GM21723 (cell line): ENCODE measurements around the gene FZD10.

Experiments used
- ATAC-seq: cut with Tn5 transposase; IDR thresholded peaks from one replicate; pipeline ENCODE4 v1.9.1; 2021; ENCODE audit warnings: mild to moderate bottlenecking, moderate library complexity; ENCODE audit not compliant: unreplicated experiment

The FZD10 gene

DNA sequence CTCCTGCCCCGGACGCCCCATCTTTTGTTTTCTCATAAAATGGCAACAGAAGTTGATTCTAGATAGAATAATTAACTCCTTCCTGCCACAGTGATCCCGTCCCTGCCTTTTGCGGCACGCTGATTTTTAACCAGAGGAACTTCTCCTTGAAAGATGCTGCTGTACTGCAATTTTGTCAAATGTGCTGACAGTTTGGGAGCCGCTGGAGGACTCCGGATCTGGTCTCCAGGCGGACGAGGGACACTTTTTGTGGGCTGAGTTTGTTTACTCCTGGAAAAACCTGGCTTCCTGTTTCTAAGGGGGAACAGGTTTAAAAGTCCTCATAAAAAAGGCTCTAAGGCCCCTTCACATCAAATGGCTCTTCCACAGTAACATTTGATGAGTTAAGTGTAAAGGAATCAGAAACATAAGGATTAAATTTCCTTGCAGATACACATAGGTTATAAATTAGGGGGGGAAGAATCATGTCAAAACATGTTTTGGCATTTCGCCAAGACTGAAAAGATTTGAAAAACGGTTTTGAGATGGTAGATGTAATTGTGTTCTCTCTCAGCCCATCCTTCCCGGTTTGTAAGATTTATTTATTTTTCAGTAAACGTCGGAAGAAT is 15.5 kb downstream of the FZD10 start:
- no peak for ATAC-seq

DNA sequence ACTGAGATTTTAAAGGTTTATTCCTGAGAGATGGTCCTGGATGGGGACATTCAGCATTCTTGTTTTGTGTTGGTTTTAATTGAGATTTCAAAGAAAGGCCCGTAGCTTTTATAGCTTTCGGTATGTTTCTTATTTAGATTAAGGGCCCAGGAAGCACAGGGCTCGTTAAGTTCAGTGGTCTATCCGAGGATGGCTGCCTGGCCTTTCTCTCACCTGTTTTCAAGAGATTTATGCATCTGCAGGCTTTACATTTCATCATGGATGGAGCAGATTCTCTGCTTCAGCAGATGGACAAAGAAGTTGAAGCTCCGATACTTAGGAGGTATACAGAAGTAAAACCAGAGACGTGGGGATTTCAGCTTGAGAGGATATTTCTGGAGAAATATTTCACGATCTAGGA is 16.0 kb downstream of the FZD10 start:
- no peak for ATAC-seq

DNA sequence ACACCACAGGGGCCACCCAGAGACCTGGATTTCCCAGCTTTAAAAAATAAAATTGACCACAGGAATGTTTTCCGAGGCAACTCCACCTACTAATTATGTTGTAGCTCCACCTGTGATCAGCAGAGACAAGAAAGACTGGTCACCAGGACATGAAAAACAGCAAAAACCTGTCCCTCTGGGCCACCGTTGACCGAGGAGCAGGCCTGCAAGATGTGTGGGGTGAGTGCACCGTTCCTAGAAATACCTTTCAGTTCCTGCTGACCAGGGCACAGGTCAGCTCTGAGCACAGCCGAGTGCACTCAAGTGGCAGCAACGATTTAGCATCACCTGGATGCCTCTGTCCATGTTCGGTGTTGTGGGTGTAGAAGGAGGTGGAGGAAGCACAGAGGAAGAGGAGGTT is 16.9 kb downstream of the FZD10 start:
- ATAC-seq = no peak

DNA sequence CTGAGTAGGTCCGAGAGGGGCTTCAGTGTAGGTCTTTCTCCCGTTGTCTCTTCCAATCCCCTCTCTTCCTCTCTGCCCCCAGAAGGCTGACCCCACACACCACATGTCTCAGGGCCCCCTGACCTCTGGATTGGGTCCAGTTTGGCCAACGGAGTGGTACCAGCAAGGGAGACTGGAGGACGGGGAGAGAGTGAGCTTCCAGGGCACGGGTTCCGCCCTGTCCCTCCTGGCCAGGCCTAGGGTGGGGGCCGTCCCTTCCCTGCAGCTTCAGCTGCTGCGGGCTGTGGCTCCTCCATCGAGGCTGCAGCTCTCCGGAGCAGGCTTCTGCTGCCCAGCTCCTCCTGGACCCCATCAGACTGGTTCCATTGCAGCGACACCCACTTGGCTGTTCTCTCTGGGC is 17.4 kb downstream of the FZD10 start:
- no peak for ATAC-seq

DNA sequence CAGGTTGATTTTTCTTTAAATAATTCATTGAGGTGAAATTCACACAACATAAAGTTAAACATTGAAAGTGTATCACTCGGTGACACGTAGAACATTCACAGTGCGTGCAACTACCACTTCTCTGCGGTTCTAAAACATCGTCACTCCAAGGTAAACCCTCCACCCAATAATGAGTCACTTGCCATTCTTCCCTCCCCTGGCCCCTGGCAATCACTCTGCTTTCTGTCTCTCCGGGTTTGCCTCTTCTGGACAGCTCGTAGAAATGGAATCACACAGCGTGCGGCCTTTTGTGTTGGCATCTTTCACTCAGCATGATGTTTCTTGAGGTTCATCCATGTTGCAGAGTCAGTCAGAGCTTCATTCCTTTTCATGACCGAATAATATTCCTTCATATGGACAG is 18.9 kb downstream of the FZD10 start:
- no peak for ATAC-seq

DNA sequence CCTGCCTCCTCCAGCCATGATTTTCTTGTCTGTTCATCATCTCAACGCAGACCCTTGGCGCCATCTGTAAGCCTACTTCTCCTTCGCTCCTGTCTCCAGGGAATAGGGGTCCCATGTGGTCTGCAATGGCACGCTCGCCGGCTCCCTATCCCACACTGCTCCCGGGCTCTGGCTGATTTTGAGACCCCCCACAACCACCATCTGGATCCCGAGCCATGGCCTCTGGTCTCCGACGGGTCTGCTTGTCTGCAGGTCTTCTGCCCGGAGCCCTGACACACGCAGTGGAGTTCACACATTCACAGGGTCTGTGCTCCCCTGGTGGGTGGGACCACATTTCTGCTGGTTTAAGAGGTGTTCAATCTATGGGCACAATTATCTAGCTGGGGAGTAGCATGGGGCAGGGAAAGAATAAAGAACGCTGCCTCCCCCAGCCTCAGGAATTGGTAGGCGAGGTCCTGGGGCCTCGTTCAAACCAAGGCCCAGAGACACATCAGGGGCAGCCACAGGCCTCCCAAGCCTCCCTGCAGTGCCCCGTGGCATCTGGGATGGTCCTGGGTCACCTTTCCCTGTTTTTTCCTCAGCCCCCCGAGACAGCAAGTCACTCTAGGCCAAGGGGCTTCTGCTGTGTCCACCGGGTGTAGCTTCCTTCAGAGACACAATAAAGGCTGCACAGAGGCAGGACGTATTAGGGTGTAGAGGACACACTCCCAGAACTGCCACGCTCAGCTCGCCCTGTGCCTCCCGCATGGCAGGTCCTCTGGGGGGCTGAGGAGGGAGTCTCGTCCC is 21.5 kb downstream of the FZD10 start:
- ATAC-seq = no peak

DNA sequence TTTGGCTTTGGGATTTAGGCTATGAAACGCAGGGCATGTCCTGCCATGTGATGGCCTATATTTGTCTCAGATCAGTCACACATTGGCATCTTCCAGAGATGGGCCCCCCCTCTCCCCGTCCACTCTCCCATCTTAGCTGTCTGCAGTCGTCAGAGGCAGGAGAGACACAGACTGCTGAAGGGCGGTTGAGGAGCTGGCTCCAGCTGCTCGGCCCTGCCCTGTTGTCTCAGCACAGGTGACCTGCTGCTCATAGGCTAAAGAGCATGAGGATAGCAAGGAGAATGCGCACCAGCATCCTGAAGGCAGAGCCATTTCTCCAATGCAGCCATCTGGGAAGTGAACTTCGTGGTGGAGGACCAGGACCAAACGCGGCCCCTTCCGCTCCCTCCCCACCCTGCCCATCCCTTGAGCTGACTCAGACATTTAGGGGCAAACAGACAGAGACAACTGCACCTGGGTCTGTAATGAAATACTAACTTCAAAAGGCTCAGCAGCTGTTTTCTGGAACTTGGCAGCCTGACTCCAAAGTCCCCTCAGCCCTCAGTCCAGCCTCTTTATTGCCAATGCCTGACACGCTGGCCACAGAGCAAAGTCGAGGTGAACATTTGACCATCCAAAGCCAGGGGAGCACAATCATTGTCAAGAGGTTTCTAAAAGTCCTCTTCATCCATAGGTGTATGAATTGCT is 22.3 kb downstream of the FZD10 start:
- no peak for ATAC-seq

DNA sequence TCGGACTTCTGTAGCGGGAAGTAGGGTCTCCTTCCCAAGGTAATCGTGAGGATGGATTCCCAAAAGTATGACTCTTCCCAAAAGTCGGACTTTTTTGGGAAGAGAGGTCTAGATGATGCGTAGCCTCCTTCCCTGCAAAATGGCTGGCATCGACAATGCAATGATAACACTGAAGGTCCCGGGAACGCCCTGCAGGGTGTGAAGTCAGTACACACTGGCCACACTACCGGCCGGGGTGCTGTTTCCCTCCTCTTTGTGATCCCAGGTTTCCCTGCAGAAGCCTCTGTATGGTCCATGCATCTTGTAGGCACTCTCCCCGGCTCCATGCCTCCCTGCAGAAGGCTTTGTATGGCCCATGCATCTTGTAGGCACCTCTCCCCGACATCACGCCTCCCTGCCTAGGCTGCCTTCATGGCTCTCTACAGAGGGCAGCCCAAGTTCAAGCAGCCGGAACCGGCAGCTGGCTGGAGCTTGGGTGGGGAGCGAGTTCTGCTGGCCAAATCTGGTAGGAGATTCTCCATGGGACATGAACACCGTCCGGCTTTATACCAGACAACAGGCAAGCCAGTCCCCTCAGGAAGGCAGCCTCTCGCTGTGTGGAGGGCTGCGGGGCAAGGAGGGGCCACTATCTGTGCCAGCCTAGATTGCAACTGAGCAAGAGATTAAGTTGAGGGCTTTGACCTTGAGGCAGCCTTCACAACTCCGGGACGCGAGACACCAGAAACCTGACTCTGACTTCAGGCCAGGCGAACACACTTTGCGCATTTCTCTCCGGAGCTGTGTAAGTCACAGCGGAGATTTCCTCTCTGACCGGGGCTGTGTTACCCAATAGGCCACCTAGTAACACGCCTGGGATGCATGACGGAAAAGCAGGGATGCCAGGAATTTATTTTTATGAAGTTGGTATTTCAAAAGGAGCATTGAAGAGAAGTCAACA is 23.5 kb downstream of the FZD10 start:
- no peak for ATAC-seq

DNA sequence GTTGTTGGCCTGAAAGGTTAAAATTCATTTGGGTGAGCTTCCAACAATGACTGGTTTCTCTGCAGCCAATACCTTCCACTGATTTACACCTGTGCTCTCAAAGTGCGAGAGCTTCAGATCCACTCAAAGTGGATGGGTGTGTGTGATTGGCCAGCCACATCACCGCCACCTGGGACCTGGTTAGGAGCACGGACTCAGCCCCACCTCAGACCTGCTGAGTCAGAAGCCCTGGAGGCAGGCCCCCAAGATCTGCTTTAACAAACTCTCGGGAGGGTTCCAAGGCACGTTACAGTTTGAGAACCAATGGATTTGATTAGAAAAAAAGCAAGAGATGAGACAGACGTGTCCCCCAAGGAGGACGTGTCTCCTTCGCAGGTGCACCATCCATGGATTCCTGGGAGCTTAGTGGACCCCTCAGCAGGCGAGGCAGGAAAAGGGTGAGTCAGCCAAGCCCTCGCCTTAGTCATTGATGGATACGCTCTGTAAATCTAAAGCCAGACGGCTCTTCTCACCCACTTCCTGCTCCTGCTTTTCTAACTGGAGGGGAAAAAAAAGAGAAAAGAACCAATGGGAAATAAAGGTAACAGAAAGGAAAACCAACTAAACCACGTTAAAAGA is 24.5 kb downstream of the FZD10 start:
- ATAC-seq = no peak

DNA sequence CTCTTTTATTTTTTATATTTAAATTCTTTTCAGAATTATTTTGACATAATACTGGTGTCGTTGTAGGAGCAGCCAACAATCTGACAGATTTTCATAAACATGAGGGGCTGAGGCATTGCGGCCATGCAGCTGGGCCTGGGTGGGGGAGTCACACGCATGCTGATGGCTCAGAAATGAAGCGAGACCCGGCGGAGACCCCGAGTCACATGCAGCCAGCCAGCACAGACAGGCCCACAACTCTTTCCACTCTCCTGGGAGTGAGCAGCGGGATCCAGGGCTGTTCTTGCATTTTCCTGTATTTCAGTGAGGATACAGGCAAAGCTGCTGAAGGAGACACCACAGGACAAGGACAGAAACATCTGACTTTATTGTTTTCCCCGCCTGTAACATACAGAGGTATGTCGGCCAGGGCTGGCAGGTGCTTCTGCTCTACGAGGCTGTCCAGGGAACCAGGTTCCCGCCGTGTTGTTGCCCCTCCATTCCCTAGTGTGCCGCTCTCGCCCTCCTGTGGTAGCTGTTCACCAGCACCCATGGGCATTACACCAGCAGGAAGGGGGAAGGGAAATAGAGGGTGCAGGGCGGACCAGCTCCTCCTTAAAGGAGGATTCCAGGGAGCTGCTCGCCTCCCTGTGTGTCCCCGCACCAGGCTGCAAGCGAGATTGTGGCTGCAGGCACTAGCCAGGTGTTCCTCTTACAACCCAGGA is 30.5 kb downstream of the FZD10 start:
- ATAC-seq = no peak

DNA sequence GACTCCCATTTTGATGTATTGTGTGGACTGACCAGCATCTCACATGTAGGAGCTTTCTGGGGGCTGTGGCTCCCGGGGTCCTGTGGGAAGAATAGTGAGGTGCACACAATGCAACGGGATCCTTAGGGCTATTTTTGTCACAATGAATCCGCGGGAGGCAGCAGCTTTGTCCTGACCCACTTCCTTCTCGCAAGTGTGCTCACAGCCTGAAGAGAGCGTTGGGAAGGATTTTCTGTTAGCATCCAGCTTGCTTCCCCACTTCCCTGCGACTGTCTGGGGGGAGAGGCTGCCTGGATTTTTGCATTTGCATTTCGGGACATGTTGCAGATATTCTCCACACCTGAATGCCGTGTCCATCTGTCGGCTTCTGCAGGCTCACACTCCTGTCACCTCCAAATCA is 31.9 kb downstream of the FZD10 start:
- no peak for ATAC-seq

DNA sequence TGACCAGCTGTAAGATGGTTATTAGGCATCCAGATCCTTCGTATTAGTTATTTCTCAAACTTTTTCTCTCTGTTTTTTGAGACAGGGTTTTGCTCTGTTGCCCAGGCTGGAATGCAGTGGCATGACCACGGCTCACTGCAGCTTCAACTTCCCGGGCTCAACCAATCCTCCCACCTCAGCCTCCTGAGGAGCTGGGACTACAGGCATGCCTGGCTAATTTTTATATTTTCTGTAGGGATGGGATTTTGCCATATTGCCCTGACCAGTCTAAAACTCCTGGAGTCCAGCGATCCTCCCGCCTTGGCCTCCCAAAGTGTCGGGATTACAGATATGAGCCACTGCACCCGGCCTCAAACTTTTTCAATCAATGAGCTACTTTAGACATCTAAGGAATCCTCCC is 33.1 kb downstream of the FZD10 start:
- ATAC-seq = no peak

DNA sequence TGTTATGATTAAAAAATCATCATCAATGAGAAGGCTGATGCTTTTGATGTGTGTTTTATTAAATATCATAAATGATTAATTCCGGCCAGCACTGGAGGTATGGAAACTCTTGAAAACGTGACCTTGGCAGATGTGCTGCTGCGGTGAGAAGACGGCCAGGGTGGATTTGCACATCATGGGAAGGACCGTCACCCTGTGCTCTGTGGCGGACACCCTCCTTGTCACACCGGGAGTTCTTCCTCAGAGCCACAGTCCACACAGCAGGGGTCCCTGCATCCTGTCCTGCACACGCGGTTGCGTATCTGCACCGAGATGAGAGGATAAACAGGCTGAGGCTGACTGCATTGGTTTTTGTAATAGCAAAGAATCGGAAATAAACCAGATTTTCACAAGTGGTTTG is 33.5 kb downstream of the FZD10 start:
- ATAC-seq = no peak

DNA sequence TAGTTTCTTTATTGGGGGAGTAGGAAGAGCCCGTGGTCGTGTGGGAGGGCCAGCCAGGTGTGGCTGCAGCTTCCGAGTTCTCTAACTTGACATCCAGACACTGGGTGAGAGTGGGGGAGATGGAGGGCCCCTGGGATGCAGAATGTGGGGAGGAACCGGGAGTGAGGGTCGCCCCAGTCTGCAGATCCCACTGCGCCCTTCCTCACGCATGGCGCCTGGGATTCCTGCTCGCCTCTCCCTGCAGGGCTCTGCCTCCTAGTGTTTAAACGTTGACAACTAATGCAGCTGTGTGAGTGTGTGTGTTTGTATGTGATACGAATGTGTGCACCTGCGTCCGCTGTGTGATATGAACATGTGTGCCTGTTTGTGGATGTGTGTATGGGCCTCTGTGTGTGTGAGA is 34.6 kb downstream of the FZD10 start:
- no peak for ATAC-seq

DNA sequence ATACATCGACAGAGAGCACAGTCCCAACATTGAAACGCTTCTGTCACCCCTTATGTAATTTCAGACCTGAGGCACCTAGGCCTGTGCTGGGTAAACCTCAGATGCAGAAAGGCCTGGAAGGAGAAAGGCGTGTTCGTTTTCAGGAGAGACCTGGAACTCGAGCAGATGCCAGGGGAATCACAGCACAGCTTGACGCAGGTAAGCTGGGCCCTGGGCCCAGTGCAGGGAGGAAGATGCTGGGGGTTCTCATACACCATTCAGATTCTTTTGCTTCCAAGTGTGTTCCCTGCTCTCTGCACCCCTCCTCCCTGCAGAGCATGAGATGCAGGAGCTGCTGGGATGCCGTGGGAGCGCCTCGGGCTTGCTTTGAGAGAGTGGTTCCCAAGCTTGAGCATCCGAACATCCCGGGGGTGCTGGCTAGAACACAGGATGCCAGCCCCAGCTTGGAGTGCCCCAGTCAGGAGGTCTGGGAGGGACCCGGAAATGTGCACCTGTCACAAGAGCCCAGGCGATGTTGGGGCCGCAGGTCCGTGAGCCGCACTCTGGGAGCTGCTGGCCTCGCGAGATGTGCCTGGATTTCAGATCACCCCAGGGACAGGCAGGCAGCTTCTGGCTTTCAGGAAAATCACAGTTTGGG is 35.9 kb downstream of the FZD10 start:
- no peak for ATAC-seq

DNA sequence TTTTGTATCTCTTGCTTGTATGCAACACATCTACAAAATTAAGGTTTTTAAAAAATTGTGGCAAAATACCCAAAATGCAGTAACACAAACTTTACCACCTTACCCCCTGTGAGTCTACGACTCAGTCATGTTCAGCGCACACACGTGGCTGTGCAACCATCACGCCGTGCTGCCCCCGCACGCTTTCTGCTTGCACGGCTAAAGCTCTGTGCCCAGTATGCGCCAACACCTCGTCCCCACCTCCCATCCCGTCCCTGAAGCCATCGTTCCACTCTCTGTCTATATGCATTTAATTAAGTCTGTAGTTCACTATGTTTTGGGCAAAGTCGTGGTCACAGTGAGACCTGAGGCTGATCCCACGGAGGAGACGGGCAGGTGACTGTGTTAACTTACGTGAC is 36.4 kb downstream of the FZD10 start:
- ATAC-seq = no peak

DNA sequence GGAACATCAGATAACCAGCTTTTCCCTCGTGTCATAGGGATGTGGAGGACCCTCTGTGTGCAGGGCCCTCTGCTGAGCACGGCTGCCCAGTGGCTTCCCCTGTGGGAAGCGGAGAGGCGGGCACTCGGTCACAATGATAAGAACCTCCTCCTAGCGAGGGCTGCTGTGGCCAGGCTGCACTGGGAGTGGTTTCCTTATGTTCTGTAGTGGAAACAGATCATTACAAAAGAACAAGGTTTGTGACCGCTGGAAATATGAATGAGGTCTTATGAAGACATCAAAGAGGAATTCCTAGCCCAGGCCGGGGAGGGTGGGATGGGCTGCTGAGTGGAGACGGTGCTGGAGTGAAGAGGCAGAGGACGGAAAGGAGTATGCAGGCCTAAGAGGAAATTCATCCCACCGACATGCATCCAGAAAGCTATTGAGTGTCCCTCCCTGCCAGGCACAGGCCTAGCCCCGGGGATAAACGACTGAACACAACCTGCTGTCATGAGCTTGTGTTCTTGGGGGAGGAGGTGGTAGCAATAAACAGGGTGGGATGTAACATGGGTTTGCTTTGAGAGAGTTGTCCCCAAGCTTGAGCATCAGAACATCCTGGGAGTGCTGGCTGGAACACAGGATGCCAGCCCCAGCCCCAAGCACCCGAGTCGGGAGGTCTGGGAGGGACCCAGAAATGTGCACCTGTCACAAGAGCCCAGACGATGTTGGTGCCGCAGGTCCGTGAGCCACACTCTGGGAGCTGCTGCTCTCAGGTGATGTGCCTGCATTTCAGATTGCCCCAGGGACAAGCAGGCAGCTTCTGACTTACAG is 37.5 kb downstream of the FZD10 start:
- no peak for ATAC-seq

DNA sequence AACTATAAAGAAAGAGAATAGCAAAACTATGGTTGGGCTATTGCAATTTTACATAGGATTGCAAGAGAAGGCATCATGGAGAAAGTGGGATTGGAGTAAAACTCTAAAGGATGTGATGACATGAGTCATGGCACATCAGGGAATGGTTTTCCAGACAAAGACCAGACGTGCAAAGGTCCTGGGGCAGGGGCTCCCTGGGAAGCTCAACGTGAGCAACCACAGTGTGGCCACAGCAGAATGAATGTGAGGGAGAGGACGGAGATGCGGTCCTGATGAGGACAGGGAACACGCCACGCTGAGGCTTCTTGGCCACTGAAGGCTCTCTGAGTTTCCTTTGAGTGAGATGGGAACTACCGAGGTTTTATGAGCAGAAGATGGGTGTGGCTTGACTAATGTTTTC is 38.2 kb downstream of the FZD10 start:
- no peak for ATAC-seq

DNA sequence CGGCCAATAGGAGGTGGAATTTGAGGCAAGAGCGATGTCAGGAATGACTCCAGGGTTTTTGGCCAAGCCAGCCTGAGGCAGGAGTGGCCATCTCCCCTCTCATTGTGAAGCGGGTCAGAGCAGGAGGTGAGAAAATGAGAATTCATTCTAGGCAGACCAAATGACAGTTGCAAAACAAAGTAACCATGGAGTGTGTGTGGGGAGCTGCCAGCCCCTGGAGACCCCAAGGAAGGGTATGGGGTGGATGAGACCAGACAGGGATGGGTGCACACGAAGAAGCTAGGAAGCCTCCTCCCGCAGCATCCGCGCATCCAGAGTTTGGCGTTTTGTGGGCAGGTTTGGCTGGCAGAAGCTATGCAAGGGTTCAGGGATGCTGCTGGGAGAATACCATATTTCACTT is 38.8 kb downstream of the FZD10 start:
- ATAC-seq = no peak
